Measurements from ENCODE around the gene VWA5A.
A peak's percentile ranks its signal among the peaks of the same experiment; 100 is the strongest.

Gene VWA5A

GRCh38 chr11:124190298-124191139 is 75.3 kb downstream of the VWA5A start:
- TF ChIP-seq MAX (IDR thresholded peaks at IDR 0.05; ENCODE audit: low read depth, low read length) (no peak), POLR2A (IDR thresholded peaks at IDR 0.05; ENCODE audit: extremely low read depth, insufficient read length) (no peak), CTCF (IDR thresholded peaks at IDR 0.05; ENCODE audit: low read depth, low read length) (no peak), MYC (IDR thresholded peaks at IDR 0.05; ENCODE audit: low read depth, low read length) (no peak)
- DNase-seq (ENCODE audit: low read depth) = no peak
- H3K4me3 ChIP-seq (ENCODE audit: low read depth, low read length) = no peak overlapping the region

GRCh38 chr11:124193221-124194010 is 78.2 kb downstream of the VWA5A start:
- TF ChIP-seq CTCF (IDR thresholded peaks at IDR 0.05; ENCODE audit: low read depth, low read length) (no peak), MAX (IDR thresholded peaks at IDR 0.05; ENCODE audit: low read depth, low read length) (no peak), POLR2A (IDR thresholded peaks at IDR 0.05; ENCODE audit: extremely low read depth, insufficient read length) (no peak), MYC (IDR thresholded peaks at IDR 0.05; ENCODE audit: low read depth, low read length) (no peak)
- no peak overlapping the region for H3K4me3 ChIP-seq (ENCODE audit: low read depth, low read length)
- DNase-seq (ENCODE audit: low read depth) = no peak

- no peak overlapping the region for H3K4me3 ChIP-seq (ENCODE audit: low read depth, low read length)
- TF ChIP-seq MYC (IDR thresholded peaks at IDR 0.05; ENCODE audit: low read depth, low read length) (no peak), POLR2A (IDR thresholded peaks at IDR 0.05; ENCODE audit: extremely low read depth, insufficient read length) (no peak), CTCF (IDR thresholded peaks at IDR 0.05; ENCODE audit: low read depth, low read length) (no peak), MAX (IDR thresholded peaks at IDR 0.05; ENCODE audit: low read depth, low read length) (no peak)
- no peak for DNase-seq (ENCODE audit: low read depth)
These were observed 79.3 kb downstream of the VWA5A start for GRCh38 chr11:124194293-124195188.

- TF ChIP-seq MYC (IDR thresholded peaks at IDR 0.05; ENCODE audit: low read depth, low read length) (peak; percentile 74), CTCF (IDR thresholded peaks at IDR 0.05; ENCODE audit: low read depth, low read length) (peak; percentile 93), MAX (IDR thresholded peaks at IDR 0.05; ENCODE audit: low read depth, low read length) (peak; percentile 75), POLR2A (IDR thresholded peaks at IDR 0.05; ENCODE audit: extremely low read depth, insufficient read length) (no peak)
- no peak overlapping the region for H3K4me3 ChIP-seq (ENCODE audit: low read depth, low read length)
- peak; percentile 74 for DNase-seq (ENCODE audit: low read depth)
These were observed 80.0 kb downstream of the VWA5A start for GRCh38 chr11:124195189-124195734.
